Panc1 (cell line): ENCODE results near the gene NID2. TPM values are rescaled to one million over a fixed set of nuclear protein-coding genes. Genes with fewer than 3 reads are reported as not detected.

Experiments used
- ATAC-seq: fragments of 200-7000 bp; cut with Tn5 transposase; 2 replicates; pipeline ENCODE4 v1.9.1; 2020; ENCODE audit warnings: mild to moderate bottlenecking, moderate library complexity
- BruUV-seq: library from RNA; stranded (reverse); fragments of 400-500 nt; replicated peaks from 2 replicates; lab custom pipeline; 2021; lab: Mats Ljungman, UMichigan
- CTCF ChIA-PET: fragments of 300-600 bp; sonication (Branson Sonifier 250); formaldehyde crosslinking; loops from one replicate; lab custom pipeline; 2022; ENCODE audit warnings: antibody characterized with exemption; lab: Charles Lee
- POLR2A ChIA-PET: fragments of 300-600 bp; sonication (Branson Sonifier 250); formaldehyde crosslinking; loops from one replicate; lab custom pipeline; 2022; ENCODE audit warnings: antibody characterized with exemption; lab: Charles Lee
- DNase-seq: peaks from one replicate; pipeline ENCODE4 v3.0.0-alpha.2; 2010; ENCODE audit warnings: low read depth, low spot score
- H3K27ac ChIP-seq: 2 replicates; pipeline ENCODE4 v1.5.1; 2011; ENCODE audit warnings: mild to moderate bottlenecking, low read length, inconsistent platforms
- H3K27me3 ChIP-seq: fragments of 200-500 bp; sonication (Bioruptor generic); 2 replicates; pipeline ENCODE4 v1.6.0; 2014; ENCODE audit warnings: low read length, inconsistent platforms; ENCODE audit not compliant: control insufficient read depth, insufficient read depth
- H3K36me3 ChIP-seq: fragments of 200-500 bp; sonication (Bioruptor generic); 2 replicates; pipeline ENCODE4 v1.5.1; 2014; ENCODE audit warnings: inconsistent platforms, mild to moderate bottlenecking, low read length, moderate library complexity; ENCODE audit not compliant: control insufficient read depth, insufficient read depth
- H3K4me1 ChIP-seq: 2 replicates; pipeline ENCODE4 v1.5.1; 2011; ENCODE audit warnings: inconsistent platforms, mild to moderate bottlenecking, low read length, moderate library complexity; ENCODE audit not compliant: control insufficient read depth, insufficient read depth
- H3K4me3 ChIP-seq, 2 experiments: 2 replicates each; pipeline ENCODE4 v1.5.1; 2011 to 2012; ENCODE audit warnings: low read depth in 2 of 2, low read length in 2 of 2, mild to moderate bottlenecking in 2 of 2, inconsistent platforms in 1 of 2, moderate library complexity in 1 of 2
- H3K9me3 ChIP-seq: fragments of 200-500 bp; sonication (Bioruptor generic); 2 replicates; pipeline ENCODE4 v1.5.1; 2014; ENCODE audit warnings: low read depth, mild to moderate bottlenecking, inconsistent platforms, low read length, moderate library complexity; ENCODE audit not compliant: control insufficient read depth, insufficient read depth
- POLR2AphosphoS5 ChIP-seq: IDR thresholded peaks from 2 replicates; pipeline ENCODE4 v1.6.1; 2012; ENCODE audit warnings: mild to moderate bottlenecking, low read depth, low read length, moderate library complexity
- SIN3A ChIP-seq: IDR thresholded peaks from 2 replicates; pipeline ENCODE4 v1.6.1; 2012; ENCODE audit warnings: low read depth, mild to moderate bottlenecking, low read length, moderate library complexity, borderline replicate concordance; ENCODE audit not compliant: insufficient read depth
- TCF7L2 ChIP-seq: IDR thresholded peaks from 2 replicates; pipeline ENCODE4 v1.6.1; 2011; ENCODE audit warnings: mild to moderate bottlenecking, low read depth, low read length, inconsistent platforms
- in situ Hi-C: cut with HindIII; loops from 2 replicates; pipeline ENCODE4 v1.10.0; 2016; ENCODE audit warnings: low sequenced_read_pairs, low pct_unique_long_range_greater_than_20kb
- intact Hi-C: fragments of 100-400 bp; cut with micrococcal nuclease; formaldehyde crosslinking; loops from one replicate; pipeline ENCODE4 v1.10.0; 2022; ENCODE audit not compliant: unreplicated experiment
- total RNA-seq: library from RNA; stranded (reverse); gene quantifications from one replicate; pipeline ENCODE4 v1.2.1, GENCODE V29; 2021; ENCODE audit not compliant: unreplicated experiment
- TF ChIP-seq, protein P1 (sequence below): fragments of 450-650 bp; IDR thresholded peaks from 2 replicates; pipeline ENCODE4 v1.5.1; 2017; ENCODE audit warnings: mild to moderate bottlenecking
- TF ChIP-seq, protein P2 (sequence below), 2 experiments: IDR thresholded peaks; 2 replicates each; pipeline ENCODE4 v1.6.1; 2011 to 2012; ENCODE audit warnings: low read depth in 2 of 2, control low read depth in 1 of 2, low read length in 1 of 2, mild to moderate bottlenecking in 1 of 2, moderate library complexity in 1 of 2; ENCODE audit not compliant: insufficient read depth in 1 of 2

NID2 gene
- total RNA-seq, 1 experiment from 2014 or later = 0.36 TPM

DNA sequence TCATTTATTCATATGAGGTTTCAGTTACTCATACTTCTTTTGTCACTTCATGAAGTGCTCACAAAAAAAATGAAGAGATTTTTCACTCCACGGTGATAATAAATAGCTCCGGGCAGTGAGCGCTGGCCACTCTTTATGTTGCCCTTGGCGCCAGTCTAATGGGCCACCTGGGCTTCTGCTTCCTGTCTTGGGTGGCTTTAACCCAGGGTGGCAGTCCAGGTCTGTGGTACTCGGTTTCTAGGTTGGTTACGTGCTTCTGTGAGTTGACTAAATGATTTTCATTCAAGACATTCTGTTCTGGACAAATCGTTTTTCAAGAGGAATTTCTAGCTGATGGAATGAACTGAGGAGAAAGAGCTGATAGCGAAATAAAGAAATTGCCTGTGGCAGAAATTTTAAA lies 34.6 kb upstream of the NID2 start:
- CTCF ChIA-PET = no interaction called here
- no peaks in the 10 kb centered on the region for H3K9me3 ChIP-seq
- H3K4me3 ChIP-seq = no peak overlapping the region
- in situ Hi-C loops (no loop called here), intact Hi-C loops (no loop called here)
- H3K27me3 ChIP-seq = no peaks in the 10 kb centered on the region
- POLR2A ChIA-PET = no interaction called here
- BruUV-seq = no TSS peak
- H3K27ac ChIP-seq = no peak overlapping the region
- no peak for ATAC-seq
- H3K4me1 ChIP-seq = no peaks in the 10 kb centered on the region
- TF ChIP-seq, protein P1, sequence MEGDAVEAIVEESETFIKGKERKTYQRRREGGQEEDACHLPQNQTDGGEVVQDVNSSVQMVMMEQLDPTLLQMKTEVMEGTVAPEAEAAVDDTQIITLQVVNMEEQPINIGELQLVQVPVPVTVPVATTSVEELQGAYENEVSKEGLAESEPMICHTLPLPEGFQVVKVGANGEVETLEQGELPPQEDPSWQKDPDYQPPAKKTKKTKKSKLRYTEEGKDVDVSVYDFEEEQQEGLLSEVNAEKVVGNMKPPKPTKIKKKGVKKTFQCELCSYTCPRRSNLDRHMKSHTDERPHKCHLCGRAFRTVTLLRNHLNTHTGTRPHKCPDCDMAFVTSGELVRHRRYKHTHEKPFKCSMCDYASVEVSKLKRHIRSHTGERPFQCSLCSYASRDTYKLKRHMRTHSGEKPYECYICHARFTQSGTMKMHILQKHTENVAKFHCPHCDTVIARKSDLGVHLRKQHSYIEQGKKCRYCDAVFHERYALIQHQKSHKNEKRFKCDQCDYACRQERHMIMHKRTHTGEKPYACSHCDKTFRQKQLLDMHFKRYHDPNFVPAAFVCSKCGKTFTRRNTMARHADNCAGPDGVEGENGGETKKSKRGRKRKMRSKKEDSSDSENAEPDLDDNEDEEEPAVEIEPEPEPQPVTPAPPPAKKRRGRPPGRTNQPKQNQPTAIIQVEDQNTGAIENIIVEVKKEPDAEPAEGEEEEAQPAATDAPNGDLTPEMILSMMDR = no peak
- TF ChIP-seq TCF7L2 (no peak), SIN3A (no peak)
- no peaks in the 10 kb centered on the region for H3K36me3 ChIP-seq
- DNase-seq = no peak

DNA sequence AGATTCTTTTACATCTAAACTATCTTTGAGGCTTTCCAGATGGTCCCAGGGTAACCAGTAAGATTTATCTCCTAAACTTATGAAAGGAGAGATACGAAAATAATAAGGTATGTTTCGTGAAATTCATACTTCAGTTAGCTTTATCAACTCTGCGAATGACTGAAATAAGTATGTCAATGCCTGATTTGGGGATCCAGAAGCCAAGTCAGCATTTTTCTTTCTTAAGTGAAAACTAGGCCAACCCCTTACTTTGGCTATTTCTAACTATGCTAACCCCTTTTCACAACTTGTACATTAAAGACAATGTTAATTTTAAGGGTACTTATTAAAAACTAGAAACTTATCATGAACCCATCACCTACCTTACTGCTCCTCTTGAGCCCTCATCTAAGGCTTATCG lies 26.9 kb upstream of the NID2 start:
- Histone ChIP-seq H3K27me3 (no peaks in the 10 kb centered on the region; the same call in 1 of the 2 replicates), H3K27ac (no peak overlapping the region), H3K9me3 (no peaks in the 10 kb centered on the region), H3K36me3 (no peaks in the 10 kb centered on the region), H3K4me3 (no peak overlapping the region), H3K4me1 (no peaks in the 10 kb centered on the region)
- POLR2A ChIA-PET = no interaction called here
- TF ChIP-seq, protein P1 = no peak
- TF ChIP-seq, protein P2, sequence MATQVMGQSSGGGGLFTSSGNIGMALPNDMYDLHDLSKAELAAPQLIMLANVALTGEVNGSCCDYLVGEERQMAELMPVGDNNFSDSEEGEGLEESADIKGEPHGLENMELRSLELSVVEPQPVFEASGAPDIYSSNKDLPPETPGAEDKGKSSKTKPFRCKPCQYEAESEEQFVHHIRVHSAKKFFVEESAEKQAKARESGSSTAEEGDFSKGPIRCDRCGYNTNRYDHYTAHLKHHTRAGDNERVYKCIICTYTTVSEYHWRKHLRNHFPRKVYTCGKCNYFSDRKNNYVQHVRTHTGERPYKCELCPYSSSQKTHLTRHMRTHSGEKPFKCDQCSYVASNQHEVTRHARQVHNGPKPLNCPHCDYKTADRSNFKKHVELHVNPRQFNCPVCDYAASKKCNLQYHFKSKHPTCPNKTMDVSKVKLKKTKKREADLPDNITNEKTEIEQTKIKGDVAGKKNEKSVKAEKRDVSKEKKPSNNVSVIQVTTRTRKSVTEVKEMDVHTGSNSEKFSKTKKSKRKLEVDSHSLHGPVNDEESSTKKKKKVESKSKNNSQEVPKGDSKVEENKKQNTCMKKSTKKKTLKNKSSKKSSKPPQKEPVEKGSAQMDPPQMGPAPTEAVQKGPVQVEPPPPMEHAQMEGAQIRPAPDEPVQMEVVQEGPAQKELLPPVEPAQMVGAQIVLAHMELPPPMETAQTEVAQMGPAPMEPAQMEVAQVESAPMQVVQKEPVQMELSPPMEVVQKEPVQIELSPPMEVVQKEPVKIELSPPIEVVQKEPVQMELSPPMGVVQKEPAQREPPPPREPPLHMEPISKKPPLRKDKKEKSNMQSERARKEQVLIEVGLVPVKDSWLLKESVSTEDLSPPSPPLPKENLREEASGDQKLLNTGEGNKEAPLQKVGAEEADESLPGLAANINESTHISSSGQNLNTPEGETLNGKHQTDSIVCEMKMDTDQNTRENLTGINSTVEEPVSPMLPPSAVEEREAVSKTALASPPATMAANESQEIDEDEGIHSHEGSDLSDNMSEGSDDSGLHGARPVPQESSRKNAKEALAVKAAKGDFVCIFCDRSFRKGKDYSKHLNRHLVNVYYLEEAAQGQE (IDR thresholded peaks at IDR 0.05; ENCODE audit: insufficient read depth in 1 of 2, low read depth in 2 of 2, low read length in 1 of 2) = no peak
- TF ChIP-seq POLR2AphosphoS5 (no peak), TCF7L2 (no peak), SIN3A (no peak)
- intact Hi-C loops (no loop called here), in situ Hi-C loops (no loop called here)
- no peak for DNase-seq
- CTCF ChIA-PET = no interaction called here
- BruUV-seq = no TSS peak
- no peak for ATAC-seq

DNA sequence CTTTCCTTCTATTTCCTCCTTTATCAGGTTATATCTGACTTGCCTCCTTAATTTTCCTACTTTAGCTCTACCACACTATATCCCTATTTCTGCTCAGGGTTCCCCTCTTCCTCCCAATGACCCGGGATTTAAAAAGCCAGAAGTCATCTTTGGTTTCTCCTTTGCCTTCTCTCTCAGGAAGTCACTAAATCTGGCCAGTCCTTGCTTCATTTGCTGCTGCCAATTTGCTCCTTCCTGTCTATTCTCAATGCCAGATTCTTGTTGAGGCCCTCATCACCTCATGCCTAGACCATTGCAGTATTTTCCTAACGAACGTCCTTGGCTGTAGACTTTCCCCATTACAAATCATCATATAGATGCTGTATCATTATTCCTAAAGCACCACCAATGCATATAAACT lies 26.5 kb upstream of the NID2 start:
- CTCF ChIA-PET = no interaction called here
- in situ Hi-C loops = no loop called here
- TF ChIP-seq TCF7L2 (no peak), SIN3A (no peak), POLR2AphosphoS5 (no peak)
- TF ChIP-seq, protein P1 = no peak
- TF ChIP-seq, protein P2 (IDR thresholded peaks at IDR 0.05; ENCODE audit: insufficient read depth in 1 of 2, low read depth in 2 of 2, low read length in 1 of 2) = no peak
- Histone ChIP-seq H3K36me3 (no peaks in the 10 kb centered on the region), H3K4me3 (no peak overlapping the region), H3K27me3 (no peaks in the 10 kb centered on the region; the same call in 1 of the 2 replicates), H3K9me3 (no peaks in the 10 kb centered on the region), H3K27ac (no peak overlapping the region), H3K4me1 (no peaks in the 10 kb centered on the region)
- intact Hi-C loops = no loop called here
- ATAC-seq = no peak
- no peak for DNase-seq
- POLR2A ChIA-PET = no interaction called here
- BruUV-seq = no TSS peak
